ENCODE data around the gene STARD13.

- TF ChIP-seq CTCF (IDR thresholded peaks at IDR 0.05; ENCODE audit: insufficient read depth, low read length) (no peak), GABPA (IDR thresholded peaks at IDR 0.05; ENCODE audit: low read depth) (no peak), REST (IDR thresholded peaks at IDR 0.05; ENCODE audit: insufficient replicate concordance, low read depth) (no peak), POLR2AphosphoS5 (IDR thresholded peaks at IDR 0.05; ENCODE audit: low read depth) (no peak), SPI1 (IDR thresholded peaks at IDR 0.05; ENCODE audit: borderline replicate concordance, low read depth) (no peak)
Observed at GRCh38 chr13:33199289-33199850, 86.2 kb downstream of the STARD13 start.
